GM12878 (cell line): ENCODE results near the gene CRYGS. TPM values are rescaled to one million over a fixed set of nuclear protein-coding genes. Genes with fewer than 3 reads are reported as not detected.

ENCODE experiments used
- ATF7 ChIP-seq: fragments of 450-650 bp; IDR thresholded peaks from 2 replicates; pipeline ENCODE4 v1.6.1; 2016; ENCODE audit warnings: low read depth, mild to moderate bottlenecking
- BHLHE40 ChIP-seq, 2 experiments: fragments of 450-650 bp in 1 of 2; IDR thresholded peaks; 2 replicates each; pipeline ENCODE4 v1.6.1; 2011 to 2017; ENCODE audit warnings: low read depth in 2 of 2, borderline replicate concordance in 1 of 2, improper control_type of control experiment in 1 of 2, low read length in 1 of 2, mild to moderate bottlenecking in 1 of 2
- CREM ChIP-seq: IDR thresholded peaks from 2 replicates; pipeline ENCODE4 v1.6.1; 2014; ENCODE audit warnings: antibody characterized with exemption, low read depth
- CUX1 ChIP-seq: IDR thresholded peaks from 2 replicates; pipeline ENCODE4 v1.6.1; 2012; ENCODE audit warnings: improper control_type of control experiment, low read depth, low read length; ENCODE audit not compliant: insufficient replicate concordance
- EZH2 ChIP-seq: IDR thresholded peaks from 2 replicates; pipeline ENCODE4 v1.6.1; 2012; ENCODE audit warnings: low read depth, mild to moderate bottlenecking, control low read depth, inconsistent platforms, low read length, borderline replicate concordance; ENCODE audit not compliant: control insufficient read depth
- GATAD2B ChIP-seq: fragments of 450-650 bp; conservative IDR thresholded peaks from 2 replicates; pipeline ENCODE4 v1.6.1; 2017; ENCODE audit warnings: low read depth, mild to moderate bottlenecking, moderate library complexity
- HDGF ChIP-seq: fragments of 450-650 bp; IDR thresholded peaks from 2 replicates; pipeline ENCODE4 v1.6.1; 2016; ENCODE audit warnings: antibody characterized with exemption
- MTA3 ChIP-seq: IDR thresholded peaks from 2 replicates; pipeline ENCODE4 v1.6.1; 2012; ENCODE audit warnings: low read length, inconsistent platforms, borderline replicate concordance
- POU2F2 ChIP-seq: IDR thresholded peaks from 3 replicates; pipeline ENCODE4 v1.6.1; 2011; ENCODE audit warnings: low read depth, mild to moderate bottlenecking, low read length, borderline replicate concordance
- PRDM15 ChIP-seq: fragments of 450-650 bp; formaldehyde crosslinking; IDR thresholded peaks from 2 replicates; pipeline ENCODE4 v1.4.0; 2020; ENCODE audit warnings: mild to moderate bottlenecking, moderate library complexity
- RELB ChIP-seq: fragments of 450-650 bp; IDR thresholded peaks from 2 replicates; pipeline ENCODE4 v1.6.1; 2017; ENCODE audit warnings: low read depth, mild to moderate bottlenecking, moderate library complexity
- SKIL ChIP-seq: fragments of 450-650 bp; IDR thresholded peaks from 2 replicates; pipeline ENCODE4 v1.6.1; 2017; ENCODE audit warnings: mild to moderate bottlenecking, low read depth, inconsistent platforms; ENCODE audit not compliant: poor library complexity, severe bottlenecking
- SPI1 ChIP-seq: IDR thresholded peaks from 2 replicates; pipeline ENCODE4 v1.6.1; 2011; ENCODE audit warnings: low read depth, mild to moderate bottlenecking, low read length, moderate library complexity, borderline replicate concordance; ENCODE audit not compliant: insufficient read depth
- TCF7 ChIP-seq: IDR thresholded peaks from 2 replicates; pipeline ENCODE4 v1.6.1; 2014; ENCODE audit warnings: antibody characterized with exemption, borderline replicate concordance
- polyA plus RNA-seq, 11 experiments: library from polyadenylated mRNA; depleted of rRNA in 4 of 11; unstranded in 6 of 11; stranded (reverse) in 5 of 11; fragments of >200 nt; fragmentation: Nextera tagmentation in 4 of 11; fragmentation: Illumina TruSeq in 1 of 11; extraction: Ambion mirVana in 4 of 11; extraction: Trizol in 1 of 11; gene quantifications; 1 replicate in 1 of 11; 2 replicates in 10 of 11; pipeline versions ENCODE4 v1.2.1 to v1.2.3, GENCODE V29; 2011 to 2016; ENCODE audit warnings: inconsistent platforms in 2 of 11, missing spikeins in 2 of 11, low read depth in 1 of 11
- total RNA-seq, 4 experiments: library from RNA; depleted of rRNA in 3 of 4; stranded (reverse); fragments of >200 nt in 3 of 4; fragmentation: Illumina TruSeq in 1 of 4; extraction: Trizol in 1 of 4; gene quantifications; 2 replicates each; pipeline versions ENCODE4 v1.2.1 to v1.2.3, GENCODE V29; 2013 to 2021
- TF ChIP-seq, protein P1 (sequence below): IDR thresholded peaks from 2 replicates; pipeline ENCODE4 v1.6.1; 2012; ENCODE audit warnings: low read depth, low read length, improper control_type of control experiment

Gene CRYGS
- total and polyA plus RNA-seq, 10 of the 15 experiments (the other 5 are each of a cell fraction or from before 2014, with no cell fraction given) = 1.1 to 6.0 (median 2.5) TPM

DNA sequence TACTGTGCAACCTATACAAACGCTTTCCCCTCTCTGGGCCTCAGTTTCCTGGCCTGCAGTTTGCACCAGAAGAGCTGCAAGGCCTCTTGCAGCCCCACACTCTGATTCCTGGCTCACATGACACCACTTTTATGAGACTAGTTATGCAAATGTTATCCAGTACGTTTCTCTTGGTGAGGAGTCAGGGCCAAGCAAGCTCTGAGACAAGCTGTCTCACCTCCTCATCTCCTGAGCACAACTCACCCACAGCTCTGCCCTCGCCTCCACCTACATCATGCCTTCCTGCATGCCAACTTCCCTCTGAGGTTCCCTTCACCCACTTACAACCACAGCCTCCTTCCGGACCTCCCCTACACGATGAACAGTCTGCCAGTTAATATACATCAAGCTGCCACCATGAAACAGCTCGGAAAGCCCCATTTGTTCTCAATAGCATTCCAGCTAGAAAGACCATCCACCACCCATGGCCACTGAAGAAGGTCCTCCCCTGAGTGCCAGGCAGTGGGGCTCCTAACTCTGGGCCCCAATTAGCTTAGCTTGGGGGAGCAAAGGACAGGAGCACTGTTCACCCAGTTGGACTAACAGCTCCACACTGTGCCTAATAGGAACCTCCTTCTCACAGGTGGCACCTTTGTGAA, 25.0 kb downstream of the CRYGS start (continued):
- TF ChIP-seq CUX1 = no peak
- TF ChIP-seq MTA3 = no peak
- TF ChIP-seq ATF7 = peak; percentile 20; the same call in 1 of the 2 replicates
- TF ChIP-seq POU2F2 = peak; percentile 53; the same call in 1 of the 3 replicates
- TF ChIP-seq GATAD2B = peak; percentile 53
- no peak for TF ChIP-seq CREM
- TF ChIP-seq, protein P1, sequence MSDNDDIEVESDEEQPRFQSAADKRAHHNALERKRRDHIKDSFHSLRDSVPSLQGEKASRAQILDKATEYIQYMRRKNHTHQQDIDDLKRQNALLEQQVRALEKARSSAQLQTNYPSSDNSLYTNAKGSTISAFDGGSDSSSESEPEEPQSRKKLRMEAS = no peak
- no peak for TF ChIP-seq PRDM15 (CRISPR knock-in tag)
- no peak for TF ChIP-seq SPI1
- peak; percentile 48; the same call in 1 of the 2 replicates for TF ChIP-seq RELB
- TF ChIP-seq SKIL = no peak
- TF ChIP-seq TCF7 = no peak
- no peak; the same call in 1 of the 2 replicates for TF ChIP-seq HDGF
- TF ChIP-seq BHLHE40 (IDR thresholded peaks at IDR 0.05; ENCODE audit: borderline replicate concordance in 1 of 2, low read depth in 2 of 2, low read length in 1 of 2) = peak in 1 of 2 experiments; percentile 19; a peak in 1 of 4 replicates
- TF ChIP-seq EZH2 = no peak
